Activated CD8-positive, alpha-beta memory T cell treated with anti-CD3 and anti-CD28 coated beads for 1 hour (primary cell): ENCODE results near the gene TOP1.

Source experiments
- DNase-seq, 2 donors: peaks; one replicate each; pipeline ENCODE4 v3.0.0-alpha.2; 2020; ENCODE audit warnings: low read depth in 1 of 2; ENCODE audit errors: extremely low read depth in 1 of 2

Gene TOP1

DNA sequence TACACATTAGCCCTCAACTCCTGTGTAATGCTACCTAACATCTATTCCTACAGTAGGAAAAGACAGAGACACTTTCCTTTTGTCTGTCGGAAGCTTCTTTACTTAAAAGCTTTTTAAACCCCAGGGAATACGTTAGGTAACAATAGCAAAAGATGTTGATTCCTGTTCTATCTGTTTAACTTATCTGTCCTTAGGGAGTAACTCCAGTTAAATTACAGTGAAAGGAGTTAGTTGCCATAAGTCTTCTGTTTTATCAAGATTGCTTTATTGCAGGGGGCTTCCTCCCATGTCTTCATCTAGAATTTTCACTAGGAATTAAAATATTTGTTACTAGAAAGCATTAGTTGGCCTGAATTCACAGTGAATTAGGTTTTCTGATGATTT is 26.2 kb downstream of the TOP1 start:
- no peak for DNase-seq

DNA sequence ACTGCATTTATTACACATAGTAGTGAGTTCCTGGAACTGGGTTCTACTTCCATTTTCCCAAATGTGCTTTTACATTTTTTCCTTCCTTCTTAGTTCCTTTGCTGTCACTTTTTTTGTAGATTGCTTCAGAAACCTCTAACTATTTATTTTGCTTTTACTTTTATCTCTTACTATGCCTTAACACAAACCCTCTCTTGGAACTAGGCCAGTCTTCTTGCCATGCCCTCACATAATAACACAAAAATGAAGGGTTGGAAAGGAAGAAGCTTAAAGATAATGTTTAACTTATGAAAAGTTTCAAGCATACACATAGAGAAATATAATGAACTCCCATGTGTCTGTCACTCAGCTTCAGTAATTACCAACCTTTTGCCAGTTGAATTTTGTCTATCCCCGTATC is 27.1 kb downstream of the TOP1 start:
- DNase-seq = no peak

DNA sequence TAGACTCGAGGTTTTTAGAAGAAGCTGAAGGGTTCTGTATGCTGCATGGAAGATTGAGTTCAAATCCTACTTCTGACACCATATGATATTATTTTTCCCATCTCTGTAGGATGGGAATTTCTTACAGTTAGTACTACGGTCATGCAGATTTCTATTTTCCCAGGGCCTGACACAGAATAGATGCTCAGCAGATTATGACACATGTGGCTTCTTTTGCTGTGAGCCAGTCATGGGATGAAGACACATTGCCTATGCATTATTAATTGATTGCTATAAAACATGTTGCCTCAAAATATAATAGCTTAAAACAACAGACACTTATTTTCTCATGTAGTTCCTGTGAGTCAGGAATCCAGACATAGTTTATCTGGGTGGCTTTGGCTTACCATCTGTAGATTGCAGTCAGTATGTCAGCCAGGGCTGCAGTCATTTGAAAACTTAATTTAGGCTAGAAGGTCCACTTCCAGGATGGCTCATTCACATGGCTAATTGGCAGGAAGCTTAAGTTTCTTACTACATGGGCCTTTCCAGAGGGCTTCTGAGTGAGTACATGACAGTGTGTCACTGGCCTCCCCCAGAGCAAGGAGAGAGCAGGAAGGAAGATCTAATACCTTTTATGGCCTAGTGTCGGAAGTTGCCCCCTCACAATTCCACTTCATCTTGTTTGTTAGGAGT is 29.5 kb downstream of the TOP1 start:
- no peak for DNase-seq

DNA sequence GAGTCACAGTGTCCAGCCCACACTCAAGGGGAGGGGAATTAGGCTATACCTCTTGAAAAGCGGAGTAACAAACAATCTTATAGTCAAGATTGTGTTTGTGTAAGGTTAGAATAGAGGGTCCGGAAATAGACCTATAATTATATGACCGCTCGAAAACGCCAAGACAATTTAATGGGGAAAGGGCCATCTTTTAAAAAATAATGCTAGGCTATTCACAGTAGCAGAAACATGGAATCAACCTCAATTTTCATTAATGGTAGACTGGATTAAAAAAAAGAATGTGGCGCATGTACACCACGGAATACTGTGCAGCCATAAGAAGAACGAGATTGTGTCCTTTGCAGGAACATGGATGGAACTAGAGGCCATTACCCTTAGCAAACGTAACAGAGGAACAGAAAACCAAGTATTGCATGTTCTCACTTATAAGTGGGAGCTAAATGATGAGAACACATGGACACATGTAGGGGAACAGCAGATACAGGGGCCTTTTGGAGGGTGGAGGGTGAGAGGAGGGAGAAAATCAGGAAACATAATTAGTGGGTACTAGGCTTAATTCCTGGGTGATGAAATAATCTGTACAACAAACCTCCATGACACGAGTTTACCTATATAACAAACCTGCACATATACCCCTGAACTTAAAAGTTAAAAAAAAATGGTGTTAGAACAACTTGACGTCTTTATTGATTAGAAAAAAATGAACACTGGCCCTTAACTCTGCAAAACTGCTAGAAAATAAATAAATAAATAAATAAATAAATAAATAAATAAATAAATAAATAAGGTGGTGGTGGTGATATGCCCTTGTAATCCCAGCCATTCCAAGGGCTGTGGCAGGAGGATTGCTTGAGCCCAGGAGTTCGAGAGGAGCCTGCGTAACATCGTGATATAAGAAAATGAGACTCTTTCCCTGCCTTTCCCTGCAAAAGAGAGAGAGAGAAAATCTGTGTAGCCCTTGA is 30.3 kb downstream of the TOP1 start:
- no peak for DNase-seq

DNA sequence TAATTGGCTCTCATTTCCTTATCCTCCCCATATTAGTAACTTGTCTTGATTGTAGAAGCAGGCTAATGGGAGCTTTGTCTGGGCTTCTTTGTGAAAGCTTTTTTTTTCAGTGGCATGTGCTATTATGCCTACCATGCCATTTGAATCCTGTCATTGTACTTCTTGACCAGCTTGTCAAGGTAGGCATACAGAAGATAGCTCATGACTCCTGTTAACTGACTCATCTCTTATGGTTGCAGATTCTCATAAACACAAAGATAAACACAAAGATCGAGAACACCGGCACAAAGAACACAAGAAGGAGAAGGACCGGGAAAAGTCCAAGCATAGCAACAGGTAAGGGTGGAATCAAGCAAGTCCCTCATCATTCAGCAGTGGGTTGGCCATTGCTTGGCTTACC is 32.5 kb downstream of the TOP1 start:
- DNase-seq = no peak

DNA sequence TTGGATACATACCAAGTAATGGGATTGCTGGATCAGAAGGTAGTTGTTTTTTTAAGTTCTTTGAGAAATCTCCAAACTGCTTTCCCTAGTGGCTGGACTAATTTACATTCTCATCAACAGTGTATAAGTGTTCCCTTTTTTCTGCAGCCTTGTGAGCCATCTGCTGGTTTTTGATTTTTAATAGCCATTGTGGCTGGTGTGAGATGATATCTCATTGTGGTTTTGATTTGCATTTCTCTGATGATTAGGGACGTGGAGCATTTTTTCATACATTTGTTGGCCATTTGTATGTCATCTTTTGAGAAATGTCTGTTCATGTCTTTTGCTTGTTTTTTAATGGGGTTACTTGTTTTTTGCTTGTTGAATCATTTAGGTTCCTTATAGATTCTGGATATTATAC is 34.8 kb downstream of the TOP1 start:
- DNase-seq = no peak

DNA sequence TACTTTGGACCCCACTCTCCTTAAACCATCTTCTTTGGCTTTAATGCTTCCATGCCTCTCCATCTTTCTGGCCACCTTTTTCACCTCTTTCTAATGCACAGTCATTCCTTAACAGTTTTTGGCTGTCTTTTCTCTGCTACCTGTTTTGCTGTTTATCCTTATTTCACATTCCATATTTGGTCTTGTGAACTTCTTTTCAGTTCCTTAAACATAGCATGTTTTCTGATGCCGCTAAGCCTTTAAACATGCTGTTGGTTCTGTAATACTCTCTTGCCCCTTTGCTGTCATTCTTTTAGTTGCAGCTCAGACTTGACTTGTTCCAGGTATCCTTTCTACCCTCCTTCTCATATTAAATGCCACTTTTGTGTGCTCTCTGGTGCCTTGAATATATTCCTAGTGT is 35.8 kb downstream of the TOP1 start:
- no peak for DNase-seq

DNA sequence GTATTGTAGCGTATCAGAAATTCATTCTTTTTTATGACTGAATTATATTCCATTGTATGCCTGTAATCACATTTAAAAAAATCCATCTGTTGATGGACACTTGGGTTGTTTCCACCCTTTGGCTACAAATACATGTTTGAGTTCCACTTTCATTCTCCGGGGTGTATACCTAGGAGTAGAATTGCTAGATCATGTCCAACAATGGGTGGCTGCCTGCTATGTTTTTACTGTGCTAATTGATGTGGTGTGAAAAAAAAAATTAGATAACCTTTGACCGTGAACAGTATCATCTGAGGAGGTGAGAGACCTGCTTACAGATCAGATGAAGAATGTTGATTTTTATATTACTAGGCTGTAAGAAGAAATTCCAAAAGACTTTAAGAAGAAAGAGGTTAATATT is 37.1 kb downstream of the TOP1 start:
- no peak for DNase-seq

DNA sequence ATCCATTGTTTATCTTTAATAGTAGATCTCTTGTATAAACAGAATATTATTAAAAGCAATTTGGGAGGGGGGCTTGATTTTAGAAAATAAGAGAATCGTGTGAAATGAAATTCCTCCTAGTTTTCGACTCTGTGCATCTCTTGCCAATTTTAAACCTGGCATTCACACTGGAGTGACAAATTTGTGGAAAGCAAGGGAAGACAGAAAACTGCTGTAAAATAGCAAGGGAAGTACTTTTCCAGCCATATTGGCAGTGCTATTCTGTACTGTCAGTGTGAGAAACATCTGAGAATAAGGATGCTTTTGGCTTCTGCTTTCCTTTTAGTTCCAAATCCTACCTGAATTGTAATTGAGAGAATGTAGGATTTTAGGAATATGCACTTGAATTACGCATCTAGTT is 40.2 kb downstream of the TOP1 start:
- DNase-seq = no peak

DNA sequence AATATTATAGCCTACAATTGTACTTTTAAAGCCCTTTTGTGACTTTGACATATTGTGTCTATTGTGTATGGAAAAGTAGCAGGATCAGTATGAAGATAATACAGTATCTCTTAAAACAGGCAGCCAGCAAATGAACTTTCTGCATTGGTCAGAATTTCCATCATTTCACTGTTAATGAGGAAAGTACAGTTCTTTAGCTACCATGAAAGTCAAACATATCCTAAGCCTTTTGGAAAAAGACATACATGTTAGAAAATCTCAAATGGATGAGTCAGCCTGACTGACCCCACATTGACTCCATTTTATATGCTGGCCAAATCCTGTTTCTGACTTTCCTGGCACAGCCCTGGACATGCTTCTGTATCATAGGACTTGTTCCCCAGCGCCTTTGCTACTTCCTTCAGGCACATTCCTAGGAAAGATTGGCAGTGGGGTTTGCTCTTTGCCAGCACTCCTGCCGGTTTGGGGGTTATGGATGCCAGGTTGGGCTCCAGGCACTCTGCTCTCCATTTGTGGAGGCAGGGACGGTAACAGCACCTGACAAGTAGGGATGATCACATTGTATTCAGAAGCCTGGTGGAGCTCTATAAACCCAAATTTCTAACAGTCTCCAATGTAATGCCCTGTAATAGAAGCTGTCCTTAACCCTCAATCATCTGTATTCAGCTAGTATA is 43.7 kb downstream of the TOP1 start:
- no peak for DNase-seq

DNA sequence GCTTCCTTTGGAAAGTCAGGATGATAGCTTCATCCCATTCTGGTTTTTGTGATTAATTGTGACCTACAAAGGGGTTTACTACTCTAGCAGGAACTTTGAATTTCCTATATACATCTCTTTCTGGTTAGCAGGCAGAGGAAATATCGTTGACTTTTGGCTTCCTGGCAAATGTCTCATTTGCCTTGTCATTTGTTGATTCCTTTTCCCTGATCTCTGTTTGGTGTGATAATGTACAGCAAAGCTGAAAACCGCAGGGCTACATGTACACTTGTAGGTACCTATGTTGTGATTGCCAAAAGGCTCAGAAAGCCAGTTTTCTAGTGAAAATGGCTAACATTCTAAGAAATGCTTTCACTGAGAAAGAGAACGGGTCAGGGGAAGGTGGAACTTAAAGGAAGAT is 44.3 kb downstream of the TOP1 start:
- no peak for DNase-seq

DNA sequence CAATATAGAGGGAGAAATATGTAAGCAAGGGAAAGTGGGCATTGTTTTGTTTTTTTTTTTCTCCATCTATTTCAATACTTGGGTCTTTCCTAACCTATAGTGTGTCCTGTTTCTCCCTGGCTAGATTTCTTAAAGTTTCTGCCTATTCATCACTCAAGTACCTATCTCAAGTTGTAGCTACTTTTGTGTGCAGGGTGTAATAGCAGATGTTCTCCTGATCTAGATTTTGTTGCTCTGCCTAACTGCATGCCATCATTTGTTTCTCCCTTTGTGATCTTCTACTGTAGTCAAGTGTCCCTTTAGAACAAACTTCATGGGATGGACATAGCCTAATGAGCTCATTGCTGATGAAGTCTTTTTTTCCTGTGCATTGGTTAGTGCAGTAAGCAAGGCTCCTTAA is 45.8 kb downstream of the TOP1 start:
- no peak for DNase-seq

DNA sequence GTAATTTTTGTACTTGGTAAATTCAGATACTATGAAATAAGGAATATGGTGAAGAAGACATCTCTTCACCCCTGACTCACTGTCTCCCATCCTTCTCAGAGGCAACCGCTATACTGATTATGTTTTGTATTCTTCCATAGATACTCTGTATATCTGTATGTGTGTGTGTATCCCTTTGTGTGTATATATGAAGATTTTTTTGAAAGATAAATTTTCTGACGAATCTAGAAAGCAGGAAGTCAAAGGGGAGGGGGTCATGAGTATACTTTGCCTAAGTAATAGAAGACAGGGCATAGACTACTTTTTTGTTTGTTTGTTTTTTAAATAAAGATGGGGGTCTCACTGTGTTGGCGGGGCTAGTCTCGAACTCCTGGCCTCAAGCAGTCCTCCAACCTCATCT is 48.2 kb downstream of the TOP1 start:
- no peak for DNase-seq

DNA sequence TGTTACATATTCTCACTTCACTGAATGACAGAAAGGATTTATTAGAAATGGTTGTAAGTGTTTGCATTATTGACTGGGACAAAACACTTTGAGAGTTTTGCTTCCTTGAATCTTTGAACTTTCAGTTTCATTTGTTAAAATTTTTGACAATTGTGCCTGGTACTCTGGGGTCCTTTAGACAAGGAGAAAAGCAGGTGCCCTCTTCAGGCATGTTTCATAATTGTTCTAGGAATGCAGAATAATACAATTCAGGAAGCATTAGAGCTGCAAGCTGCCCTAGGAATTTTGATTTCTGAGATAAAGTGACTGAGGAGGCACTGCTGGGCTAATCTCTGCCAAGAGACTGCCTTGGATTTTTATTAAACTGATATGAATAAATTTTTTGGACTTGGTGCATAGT is 49.7 kb downstream of the TOP1 start:
- DNase-seq = no peak

DNA sequence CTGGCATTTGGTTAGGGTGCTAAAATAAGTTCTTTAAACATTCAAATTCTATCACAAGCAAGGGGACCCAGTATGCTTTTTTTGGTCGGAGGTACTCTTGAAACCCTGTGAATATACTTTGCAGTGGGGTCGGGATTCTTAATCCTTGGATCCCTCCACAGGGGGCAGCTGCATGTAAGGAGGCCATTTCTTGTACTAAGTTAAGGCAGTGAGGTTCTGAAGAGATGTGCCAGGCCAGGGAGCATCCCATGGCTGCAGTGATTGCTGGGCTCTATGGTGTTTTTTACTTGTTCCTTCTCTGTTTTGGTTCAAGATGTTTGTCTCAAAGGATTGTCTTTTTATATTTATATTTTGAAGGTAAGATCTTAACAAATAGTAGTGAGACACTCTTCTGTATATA is 50.4 kb downstream of the TOP1 start:
- no peak for DNase-seq

DNA sequence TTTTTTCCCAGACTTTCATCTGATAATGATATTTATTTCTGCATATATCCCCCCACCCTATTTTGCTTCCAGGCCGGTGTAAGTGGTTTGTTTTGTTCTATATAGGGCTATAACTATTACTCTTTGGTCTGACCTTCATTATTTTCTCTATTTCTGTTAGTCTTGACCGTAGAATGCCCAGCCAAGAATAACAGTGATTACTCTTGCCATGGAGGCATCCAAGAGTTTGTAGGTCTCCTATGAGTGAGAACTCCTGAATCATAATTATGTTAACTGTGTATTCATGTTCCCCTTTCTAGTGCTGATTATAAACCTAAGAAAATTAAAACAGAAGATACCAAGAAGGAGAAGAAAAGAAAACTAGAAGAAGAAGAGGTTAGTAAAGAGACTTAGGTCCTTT is 52.2 kb downstream of the TOP1 start:
- DNase-seq = no peak

DNA sequence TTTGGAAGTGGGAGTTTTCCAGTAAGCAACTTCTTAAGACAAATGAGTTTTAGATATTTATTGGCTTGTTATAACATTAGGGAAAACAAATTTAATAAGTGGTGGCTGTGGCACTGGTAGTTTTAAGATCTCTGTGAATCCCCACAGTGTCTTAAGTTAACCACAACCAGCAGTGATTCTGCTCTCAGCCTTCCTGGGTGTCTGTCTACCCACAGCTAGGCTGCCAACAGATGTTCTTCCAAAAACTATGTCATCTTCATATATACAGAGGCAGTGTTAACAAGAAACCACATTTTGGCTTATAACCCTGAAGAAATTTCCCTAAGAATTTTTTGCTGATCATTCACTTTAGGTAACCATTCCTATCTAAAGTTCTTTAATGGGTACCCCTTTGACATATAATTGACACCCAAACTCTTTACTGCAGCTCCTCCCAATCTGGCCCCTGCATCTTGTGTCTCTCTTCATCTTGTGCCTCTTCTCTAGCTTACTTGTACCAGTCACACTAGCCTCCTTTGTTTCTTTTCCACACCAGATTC is 52.7 kb downstream of the TOP1 start:
- DNase-seq = no peak

DNA sequence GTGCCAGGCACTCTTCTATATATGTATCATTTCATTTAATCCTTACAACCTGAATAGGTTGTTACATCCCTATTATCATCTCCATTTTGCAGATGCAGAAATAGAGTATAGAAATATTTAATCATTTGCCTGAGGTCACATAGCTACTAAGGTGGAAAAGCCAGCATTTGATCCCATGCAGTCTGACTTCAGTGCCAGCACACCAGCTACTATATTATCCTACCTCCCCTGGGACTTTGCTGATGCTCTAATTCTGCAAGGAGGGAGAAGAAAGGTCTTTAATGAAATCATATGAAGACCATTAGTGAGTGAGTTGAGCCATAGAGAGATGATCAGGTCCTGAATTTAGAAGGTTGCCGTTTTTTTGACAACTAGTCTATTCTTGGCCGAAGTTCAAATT is 53.7 kb downstream of the TOP1 start:
- DNase-seq = no peak

DNA sequence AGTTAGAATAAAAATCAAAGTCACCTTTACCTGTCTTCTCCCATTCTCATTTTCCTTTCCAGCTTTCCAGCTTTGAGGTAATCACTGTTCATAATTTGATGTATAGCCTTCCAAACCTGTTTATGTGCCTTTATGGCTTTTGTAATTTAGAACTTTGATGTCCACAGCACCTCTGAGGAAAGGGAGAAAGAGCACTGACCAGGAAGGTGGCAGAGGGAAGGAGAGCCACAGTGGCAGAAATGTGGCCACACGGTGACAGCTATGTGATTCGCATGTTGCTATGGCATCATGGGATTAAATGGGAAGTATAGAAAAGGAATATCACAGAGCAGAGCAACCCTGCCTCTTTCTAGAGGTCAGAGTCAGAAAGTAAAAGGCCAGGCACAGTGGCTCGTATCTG is 57.0 kb downstream of the TOP1 start:
- no peak for DNase-seq

DNA sequence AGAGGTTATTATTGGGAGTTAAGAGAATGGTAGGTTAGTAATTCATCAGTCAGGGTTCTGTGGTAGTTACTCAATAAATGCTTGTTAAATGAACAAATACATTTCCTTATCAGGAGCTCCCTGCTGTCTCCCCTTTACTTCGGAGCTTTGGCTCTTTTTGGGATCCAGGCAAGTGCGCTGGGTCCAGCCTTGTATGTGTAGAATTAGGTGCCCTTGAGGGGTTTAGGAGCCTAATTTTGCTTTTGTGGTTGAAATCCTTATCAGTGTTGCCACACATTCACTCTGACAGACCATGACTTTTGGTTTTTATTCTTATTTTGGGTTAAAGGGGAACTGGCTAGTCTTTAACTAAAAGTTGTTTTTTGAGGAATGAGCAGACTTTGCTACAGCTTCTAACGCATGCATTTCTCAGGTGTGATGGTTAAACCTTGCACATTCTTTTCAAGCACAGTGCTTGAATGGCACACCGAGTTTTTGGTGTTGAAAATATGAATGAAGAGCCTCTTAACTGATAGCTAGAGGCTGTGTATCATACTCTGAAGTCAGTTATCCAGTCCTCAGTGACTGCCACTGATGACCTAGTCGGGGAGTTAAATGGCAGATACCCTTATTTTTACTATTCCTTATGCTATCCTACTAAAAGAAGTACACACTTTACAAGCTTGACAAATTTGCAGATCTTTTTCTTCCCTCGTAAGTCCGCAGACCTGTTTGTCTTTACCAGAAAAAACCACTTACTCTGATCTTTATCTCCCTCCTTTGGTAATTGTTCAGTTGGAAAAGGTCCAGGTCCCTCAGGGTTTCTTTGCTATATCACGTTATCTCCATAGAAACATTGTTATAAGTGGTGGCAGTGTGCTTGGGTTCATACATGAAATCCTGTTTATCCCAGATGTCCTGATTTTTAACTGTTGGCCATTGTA is 58.0 kb downstream of the TOP1 start:
- no peak for DNase-seq

DNA sequence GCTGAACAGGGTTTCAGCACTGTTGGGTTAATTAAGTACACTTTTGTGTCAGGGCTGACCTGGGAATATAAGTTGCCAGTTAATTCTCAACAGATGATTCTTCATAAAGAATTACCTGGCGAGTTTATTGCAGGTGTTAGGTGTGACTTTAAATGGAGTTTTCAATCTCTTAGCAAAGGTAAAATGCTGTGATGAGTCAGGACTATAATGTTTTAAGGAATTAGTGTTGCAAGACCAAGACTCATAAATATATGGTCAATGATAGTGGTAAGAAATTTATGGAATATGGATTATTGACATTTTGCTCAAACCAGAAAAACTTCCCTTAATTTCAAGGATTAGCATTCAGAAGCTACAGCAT is 58.7 kb downstream of the TOP1 start:
- no peak for DNase-seq
